GM21381 (cell line): ENCODE measurements around the gene GSTM5.
"Not testable (repeated sequence)": the region's sequence is repeated elsewhere in the genome, so short reads cannot be mapped to it uniquely, and the experiment has no call there.

ENCODE experiments used
- ATAC-seq: cut with Tn5 transposase; IDR thresholded peaks from one replicate; pipeline ENCODE4 v1.9.1; 2021; ENCODE audit warnings: mild to moderate bottlenecking, moderate library complexity; ENCODE audit not compliant: unreplicated experiment

The GSTM5 gene

GRCh38 chr1:109711593-109712320 lies at the start of gene GSTM5:
TSS of gene GSTM5 (plus strand) at chr1:109712251. CDS start at chr1:109712313, 62 bp downstream.
- ATAC-seq = not testable (repeated sequence)

GRCh38 chr1:109664671-109665070 lies 47.4 kb upstream of the GSTM5 start:
- ATAC-seq = no peak

GRCh38 chr1:109667452-109668122 lies 44.5 kb upstream of the GSTM5 start, which contains the start of gene GSTM2:
TSS of gene GSTM2 (plus strand) at chr1:109668057. CDS start at chr1:109668116, 59 bp downstream.
- peak; percentile 92 for ATAC-seq

GRCh38 chr1:109668123-109668775 lies 43.8 kb upstream of the GSTM5 start:
- ATAC-seq = no peak

GRCh38 chr1:109669246-109669948 lies 42.7 kb upstream of the GSTM5 start:
- ATAC-seq = no peak

GRCh38 chr1:109669949-109670302 lies 42.1 kb upstream of the GSTM5 start:
- not testable (repeated sequence) for ATAC-seq

- ATAC-seq = no peak
Measured at GRCh38 chr1:109671067-109671466, 41.0 kb upstream of the GSTM5 start.

- ATAC-seq = not testable (repeated sequence)
Measured at GRCh38 chr1:109673861-109674260, 38.2 kb upstream of the GSTM5 start.

GRCh38 chr1:109676683-109677381 lies 35.2 kb upstream of the GSTM5 start:
- ATAC-seq = not testable (repeated sequence)

- ATAC-seq = no peak
Measured at GRCh38 chr1:109677459-109677858, 34.6 kb upstream of the GSTM5 start.

- ATAC-seq = not testable (repeated sequence)
Measured at GRCh38 chr1:109678637-109679036, 33.4 kb upstream of the GSTM5 start.

- not testable (repeated sequence) for ATAC-seq
Measured at GRCh38 chr1:109684777-109685176, 27.3 kb upstream of the GSTM5 start.

- ATAC-seq = not testable (repeated sequence)
Measured at GRCh38 chr1:109685399-109685798, 26.7 kb upstream of the GSTM5 start.

- not testable (repeated sequence) for ATAC-seq
Measured at GRCh38 chr1:109685890-109686289, 26.2 kb upstream of the GSTM5 start.

GRCh38 chr1:109687109-109687508 lies 24.9 kb upstream of the GSTM5 start:
- not testable (repeated sequence) for ATAC-seq

- ATAC-seq = peak; percentile 93
Measured at GRCh38 chr1:109687641-109688499, 24.2 kb upstream of the GSTM5 start, which contains the start of gene GSTM1. TSS of gene GSTM1 (plus strand) at chr1:109687817. CDS start at chr1:109687874, 57 bp downstream.

GRCh38 chr1:109689844-109690405 lies 22.1 kb upstream of the GSTM5 start:
- no peak for ATAC-seq

GRCh38 chr1:109691759-109692158 lies 20.3 kb upstream of the GSTM5 start:
- no peak for ATAC-seq

GRCh38 chr1:109694400-109694799 lies 17.7 kb upstream of the GSTM5 start:
- ATAC-seq = not testable (repeated sequence)
